Measurements from ENCODE around the gene INO80E. TPM values are rescaled to one million over a fixed set of nuclear protein-coding genes. Genes with fewer than 3 reads are reported as not detected.
A peak's percentile ranks its signal among the peaks of the same experiment; 100 is the strongest.
"Not testable (repeated sequence)": the region's sequence is repeated elsewhere in the genome, so short reads cannot be mapped to it uniquely, and the experiment has no call there.

The INO80E gene
- polyA plus RNA-seq, 1 experiment = 35.6 TPM

GRCh38 chr16:30032083-30032819 is 36.2 kb downstream of the INO80E start:
- ChIA-PET CTCF (interaction anchor here (0.6 to 6.0 kb wide), 34 partner anchors 9 to 376 kb away, joined by 3 to 46 read pairs (median 4); partner anchors contain the start of genes ALDOA, C16orf92, CDIPT and KIF22), POLR2A (no interaction called here)
- H3K36me3 ChIP-seq (ENCODE audit: control insufficient read depth, insufficient read depth, low read length) = no peaks in the 10 kb centered on the region
- TF ChIP-seq CTCF (IDR thresholded peaks at IDR 0.05; ENCODE audit: insufficient read depth, low read depth, low read length) = peak; percentile 83
- peaks cover 30% of the 10 kb centered on the region for H3K27me3 ChIP-seq (ENCODE audit: control insufficient read depth, insufficient read depth, low read length)
- H3K4me3 ChIP-seq (ENCODE audit: low read depth, low read length) = no peak overlapping the region
- no peak for DNase-seq (ENCODE audit: low read depth)

GRCh38 chr16:30033270-30033669 is 37.2 kb downstream of the INO80E start:
- DNase-seq (ENCODE audit: low read depth) = no peak
- Histone ChIP-seq H3K27me3 (ENCODE audit: control insufficient read depth, insufficient read depth, low read length) (peaks cover 23% of the 10 kb centered on the region), H3K4me3 (ENCODE audit: low read depth, low read length) (no peak overlapping the region), H3K36me3 (ENCODE audit: control insufficient read depth, insufficient read depth, low read length) (no peaks in the 10 kb centered on the region)
- TF ChIP-seq CTCF (IDR thresholded peaks at IDR 0.05; ENCODE audit: insufficient read depth, low read depth, low read length) = no peak
- ChIA-PET CTCF (interaction anchor here (0.9 to 6.0 kb wide), 11 partner anchors 10 to 336 kb away, joined by 3 to 46 read pairs (median 6); partner anchors contain the start of genes ALDOA, C16orf92 and CDIPT), POLR2A (no interaction called here)

GRCh38 chr16:30040221-30040620 is 44.2 kb downstream of the INO80E start:
- H3K27me3 ChIP-seq (ENCODE audit: control insufficient read depth, insufficient read depth, low read length) = no peaks in the 10 kb centered on the region; the same call in 1 of the 2 replicates
- H3K36me3 ChIP-seq (ENCODE audit: control insufficient read depth, insufficient read depth, low read length) = no peaks in the 10 kb centered on the region
- CTCF ChIA-PET = interaction anchor here (5.8 kb wide), 1 partner anchor 7 kb away, joined by 46 read pairs; the partner anchor contains the start of gene TLCD3B
- no peak for DNase-seq (ENCODE audit: low read depth)
- no peak overlapping the region for H3K4me3 ChIP-seq (ENCODE audit: low read depth, low read length)
- no peak for TF ChIP-seq CTCF (IDR thresholded peaks at IDR 0.05; ENCODE audit: insufficient read depth, low read depth, low read length)
- POLR2A ChIA-PET = no interaction called here

GRCh38 chr16:30040690-30041089 is 44.6 kb downstream of the INO80E start:
- H3K4me3 ChIP-seq (ENCODE audit: low read depth, low read length); H3K27me3 ChIP-seq (ENCODE audit: control insufficient read depth, insufficient read depth, low read length); H3K36me3 ChIP-seq (ENCODE audit: control insufficient read depth, insufficient read depth, low read length); POLR2A ChIA-PET; DNase-seq (ENCODE audit: low read depth): not testable (repeated sequence)
- CTCF ChIA-PET = interaction anchor here (1.2 to 5.8 kb wide), 3 partner anchors 8 to 18 kb away, joined by 4 to 46 read pairs (median 4); partner anchors contain the start of genes C16orf92 and TLCD3B

- no peaks in the 10 kb centered on the region; the same call in 1 of the 2 replicates for H3K27me3 ChIP-seq (ENCODE audit: control insufficient read depth, insufficient read depth, low read length)
- ChIA-PET POLR2A (no interaction called here), CTCF (interaction anchor here (1.0 to 5.8 kb wide), 6 partner anchors 9 to 50 kb away, joined by 3 to 46 read pairs (median 4); partner anchors contain the start of genes C16orf92, TBX6 and TLCD3B)
- no peak overlapping the region for H3K4me3 ChIP-seq (ENCODE audit: low read depth, low read length)
- DNase-seq (ENCODE audit: low read depth) = no peak
- no peaks in the 10 kb centered on the region for H3K36me3 ChIP-seq (ENCODE audit: control insufficient read depth, insufficient read depth, low read length)
- peak; percentile 44 for TF ChIP-seq CTCF (IDR thresholded peaks at IDR 0.05; ENCODE audit: insufficient read depth, low read depth, low read length)
Measured at GRCh38 chr16:30041841-30042240, 45.8 kb downstream of the INO80E start.
